Lung (tissue), 12 donors: Measurements from ENCODE around the gene VRK2. TPM values are rescaled to one million over a fixed set of nuclear protein-coding genes. Genes with fewer than 3 reads are reported as not detected.

Source experiments
- ATAC-seq: fragments of 200-7000 bp; cut with Tn5 transposase; one replicate; pipeline ENCODE4 v1.9.1; 2020; ENCODE audit warnings: moderate number of reproducible peaks; ENCODE audit not compliant: insufficient read depth, low FRiP score
- DNase-seq, 3 donors: peaks; one replicate each; pipeline ENCODE4 v3.0.0-alpha.2; 2013 to 2017
- H3K27ac ChIP-seq, 2 donors: one replicate each; pipeline ENCODE4 v1.5.1; 2013; ENCODE audit warnings: mild to moderate bottlenecking in 2 of 2, moderate library complexity in 2 of 2, control low read depth in 1 of 2, inconsistent platforms in 1 of 2, low read depth in 1 of 2, low read length in 1 of 2
- H3K27me3 ChIP-seq, 3 donors: one replicate each; pipeline ENCODE4 v1.5.1; 2013; ENCODE audit warnings: low read length in 2 of 3; ENCODE audit not compliant: control insufficient read depth in 3 of 3, insufficient read depth in 3 of 3
- H3K36me3 ChIP-seq, 4 donors: one replicate each; pipeline ENCODE4 v1.5.1; 2013; ENCODE audit warnings: low read length in 4 of 4, mild to moderate bottlenecking in 1 of 4, moderate library complexity in 1 of 4; ENCODE audit not compliant: control insufficient read depth in 4 of 4, insufficient read depth in 4 of 4
- H3K4me1 ChIP-seq, 5 donors: one replicate each; pipeline ENCODE4 v1.5.1; 2013; ENCODE audit warnings: low read length in 5 of 5, mild to moderate bottlenecking in 2 of 5, moderate library complexity in 1 of 5; ENCODE audit not compliant: control insufficient read depth in 5 of 5, insufficient read depth in 5 of 5
- H3K4me3 ChIP-seq: one replicate; pipeline ENCODE4 v1.5.1; 2013; ENCODE audit warnings: mild to moderate bottlenecking, control low read depth, moderate library complexity
- H3K9ac ChIP-seq, 2 donors: one replicate each; pipeline ENCODE4 v1.5.1; 2013; ENCODE audit warnings: low read length in 2 of 2, control low read depth in 1 of 2; ENCODE audit not compliant: insufficient read depth in 1 of 2
- H3K9me3 ChIP-seq, 4 donors: one replicate each; pipeline ENCODE4 v1.5.1; 2013; ENCODE audit warnings: low read length in 3 of 4, mild to moderate bottlenecking in 1 of 4, moderate library complexity in 1 of 4; ENCODE audit not compliant: control insufficient read depth in 4 of 4, insufficient read depth in 3 of 4
- CTCF ChIP-seq: IDR thresholded peaks from 2 replicates; pipeline ENCODE4 v1.5.1; 2012; ENCODE audit warnings: mild to moderate bottlenecking; ENCODE audit errors: control extremely low read depth, extremely low read depth
- WGBS, 2 donors: extraction: QIAGEN DNeasy Blood & Tissue Kit; methylation state at CpG; one replicate each; pipeline ENCODE4 v1.1.7; 2013; 5-methylcytosine and 5-hydroxymethylcytosine counted together
- polyA plus RNA-seq, 2 donors: library from polyadenylated mRNA; stranded (reverse); fragments of 200-250 nt; gene quantifications; one replicate each; pipeline ENCODE4 v1.2.1, GENCODE V29; 2013
- total RNA-seq, 2 donors: library from RNA; depleted of rRNA in 1 of 2; stranded (reverse); fragments of >200 nt in 1 of 2; gene quantifications; one replicate each; pipeline ENCODE4 v1.2.1, GENCODE V29; 2014 to 2021
- donor health status: control.
- donor health status: control.
- donor health status: Bipolar disorder and iron deficiency.
- donor health status: healthy.
- donor health status: DM: yes; HTN: yes; CAD: no.

The VRK2 gene
- total and polyA plus RNA-seq, 4 donors, result 11.2 to 25.4 (median 14.7) TPM

- 30 to 34% methylated on average over 2 of the region's 2 CpGs for WGBS, 2 donors
- Histone ChIP-seq H3K4me3 (no peak overlapping the region), H3K36me3 (no peaks in the 10 kb centered on the region), H3K9ac (no peak overlapping the region), H3K9me3 (no peaks in the 10 kb centered on the region), H3K27ac (no peak overlapping the region), H3K27me3 (no peaks in the 10 kb centered on the region), H3K4me1 (peaks cover 0 to 13% (median 6%) of the 10 kb centered on the region in 5 donors)
- DNase-seq (peak in 2 of 3 donors; percentile 46 to 62), ATAC-seq (no peak)
- no peak for TF ChIP-seq CTCF
Observed at GRCh38 chr2:58042486-58042970, 4.1 kb upstream of the VRK2 start.

GRCh38 chr2:58044145-58044544 is 2.5 kb upstream of the VRK2 start:
- no peak for TF ChIP-seq CTCF
- no peak overlapping the region for H3K9ac ChIP-seq
- ATAC-seq, result no peak
- H3K4me3 ChIP-seq, result no peak overlapping the region
- no peaks in the 10 kb centered on the region for H3K36me3 ChIP-seq
- no peak overlapping the region for H3K27ac ChIP-seq
- DNase-seq, result no peak
- no peaks in the 10 kb centered on the region for H3K27me3 ChIP-seq
- H3K9me3 ChIP-seq, result no peaks in the 10 kb centered on the region
- H3K4me1 ChIP-seq, result peaks cover 0 to 14% (median 6%) of the 10 kb centered on the region in 5 donors
- 85 to 90% methylated on average over 3 of the region's 3 CpGs for WGBS, 2 donors

DNA sequence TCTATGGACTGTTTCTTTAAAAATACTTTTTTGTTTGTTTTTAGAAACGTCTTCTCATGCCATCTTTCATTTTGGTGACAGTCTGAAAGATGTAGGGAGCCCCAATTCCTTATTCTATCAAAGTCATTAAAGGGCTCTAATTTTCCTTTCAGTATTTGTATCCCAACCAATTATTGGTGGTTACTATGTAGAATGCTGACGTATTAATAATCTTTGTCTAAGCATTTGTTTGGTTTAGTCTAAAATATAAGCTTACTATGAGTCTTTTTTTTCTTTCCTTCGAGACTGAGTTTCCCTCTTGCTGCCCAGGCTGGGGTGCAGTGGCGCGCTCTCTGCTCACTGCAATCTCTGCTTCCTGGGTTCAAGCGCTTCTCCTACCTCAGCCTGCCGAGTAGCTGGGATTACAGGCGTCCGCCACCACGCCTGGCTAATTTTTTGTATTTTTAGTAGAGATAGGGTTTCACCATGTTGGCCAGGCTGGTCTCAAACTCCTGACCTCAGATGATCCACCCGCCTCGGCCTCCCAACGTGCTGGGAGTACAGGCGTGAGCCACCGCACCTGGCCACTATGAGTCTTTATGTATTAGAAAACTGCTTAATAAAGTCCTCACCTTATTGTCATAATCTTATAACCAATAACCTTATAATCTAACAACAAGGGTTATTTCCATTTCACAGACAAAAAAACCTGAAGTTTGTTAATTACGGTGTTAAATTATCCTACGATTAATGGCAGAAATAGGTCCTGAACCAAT is 849 bp upstream of the VRK2 start:
- 65 to 73% methylated on average over 17 of the region's 17 CpGs for WGBS, 2 donors

More for the DNA sequence above, 849 bp upstream of the VRK2 start:
- Histone ChIP-seq H3K4me1 (peaks cover 0 to 14% (median 6%) of the 10 kb centered on the region in 5 donors), H3K9me3 (no peaks in the 10 kb centered on the region), H3K36me3 (no peaks in the 10 kb centered on the region), H3K9ac (peak overlapping the region; percentile 66 to 91), H3K27me3 (no peaks in the 10 kb centered on the region), H3K4me3 (peak overlapping the region; percentile 72), H3K27ac (peak overlapping the region; percentile 92 to 96)
- no peak for TF ChIP-seq CTCF
- no peak for ATAC-seq
- DNase-seq, result no peak
